NCI-H2107 (cell line): ENCODE data around the gene NRP2.

Experiments used
- DNase-seq: peaks from one replicate; lab custom pipeline; 2025; lab: John Stamatoyannopoulos, UW

NRP2 gene

GRCh38 chr2:205686783-205687640 lies 4.7 kb downstream of the NRP2 start:
- DNase-seq, result no peak

GRCh38 chr2:205687641-205687956 lies 5.3 kb downstream of the NRP2 start:
- no peak for DNase-seq

- no peak for DNase-seq
Observed at GRCh38 chr2:205688417-205689200, 6.3 kb downstream of the NRP2 start.

GRCh38 chr2:205689820-205690219 lies 7.5 kb downstream of the NRP2 start:
- no peak for DNase-seq

GRCh38 chr2:205692104-205692503 lies 9.8 kb downstream of the NRP2 start:
- DNase-seq, result no peak

GRCh38 chr2:205694256-205694655 lies 12.0 kb downstream of the NRP2 start:
- no peak for DNase-seq

GRCh38 chr2:205695460-205695991 lies 13.2 kb downstream of the NRP2 start:
- no peak for DNase-seq

- no peak for DNase-seq
Observed at GRCh38 chr2:205696331-205696926, 14.1 kb downstream of the NRP2 start.

- no peak for DNase-seq
Observed at GRCh38 chr2:205696927-205697441, 14.7 kb downstream of the NRP2 start.

GRCh38 chr2:205698286-205699268 lies 16.3 kb downstream of the NRP2 start:
- no peak for DNase-seq

GRCh38 chr2:205699515-205700289 lies 17.4 kb downstream of the NRP2 start:
- no peak for DNase-seq

GRCh38 chr2:205700331-205701132 lies 18.2 kb downstream of the NRP2 start:
- no peak for DNase-seq

- no peak for DNase-seq
Observed at GRCh38 chr2:205701509-205701908, 19.2 kb downstream of the NRP2 start.

GRCh38 chr2:205702576-205702975 lies 20.3 kb downstream of the NRP2 start:
- no peak for DNase-seq

GRCh38 chr2:205703471-205704126 lies 21.3 kb downstream of the NRP2 start:
- no peak for DNase-seq

- no peak for DNase-seq
Observed at GRCh38 chr2:205704127-205704741, 21.9 kb downstream of the NRP2 start.

GRCh38 chr2:205705511-205706349 lies 23.4 kb downstream of the NRP2 start:
- no peak for DNase-seq
